Ascending aorta (tissue), 2 donors: Measurements from ENCODE around the gene RSRC1. TPM values are rescaled to one million over a fixed set of nuclear protein-coding genes. Genes with fewer than 3 reads are reported as not detected.

Experiments
- DNase-seq, 2 donors: peaks; one replicate each; pipeline ENCODE4 v3.0.0-alpha.2; 2019; ENCODE audit warnings: low spot score in 2 of 2
- H3K27ac ChIP-seq, 2 donors: fragments of 200-600 bp; sonication (generic); one replicate each; pipeline ENCODE4 v1.5.1; 2016 to 2017; ENCODE audit warnings: mild to moderate bottlenecking in 1 of 2
- H3K27me3 ChIP-seq: fragments of 200-600 bp; sonication (generic); one replicate; pipeline ENCODE4 v1.5.1; 2017
- H3K36me3 ChIP-seq, 2 donors: fragments of 200-600 bp; sonication (generic); one replicate each; pipeline ENCODE4 v1.5.1; 2016
- H3K4me1 ChIP-seq, 2 donors: fragments of 200-600 bp; sonication (generic); one replicate each; pipeline ENCODE4 v1.5.1; 2016 to 2017; ENCODE audit warnings: mild to moderate bottlenecking in 1 of 2
- H3K4me3 ChIP-seq, 2 donors: fragments of 200-600 bp; sonication (generic); one replicate each; pipeline ENCODE4 v1.5.1; 2016 to 2017; ENCODE audit warnings: mild to moderate bottlenecking in 1 of 2
- H3K9me3 ChIP-seq, 2 donors: fragments of 200-600 bp; sonication (generic); one replicate each; pipeline ENCODE4 v1.5.1; 2016
- CTCF ChIP-seq, 3 experiments: fragments of 200-600 bp in 2 of 3; fragments of 450-650 bp in 1 of 3; sonication (generic) in 2 of 3; IDR thresholded peaks; one replicate each; pipeline ENCODE4 v1.5.1; 2016 to 2019; ENCODE audit warnings: antibody characterized with exemption in 3 of 3, mild to moderate bottlenecking in 1 of 3, moderate library complexity in 1 of 3
- intact Hi-C: fragments of 100-400 bp; cut with DNase I; formaldehyde crosslinking; loops from one replicate; pipeline ENCODE4 v1.15.1; 2023
- total RNA-seq: library from RNA; depleted of rRNA; stranded (reverse); fragments of >200 nt; gene quantifications from one replicate; pipeline ENCODE4 v1.1.0, GENCODE V29; 2016

Gene RSRC1
- total RNA-seq, 1 donor from 2014 or later: 28.0 TPM

- TF ChIP-seq CTCF (IDR thresholded peaks at IDR 0.05): no peak
These were observed 345.5 kb downstream of the RSRC1 start for GRCh38 chr3:158455406-158455805.

GRCh38 chr3:158456114-158456513 is 346.2 kb downstream of the RSRC1 start:
- H3K4me1 ChIP-seq: no peaks in the 10 kb centered on the region
- H3K27me3 ChIP-seq: no peaks in the 10 kb centered on the region
- DNase-seq: no peak
- H3K36me3 ChIP-seq: no peaks in the 10 kb centered on the region
- no peak for TF ChIP-seq CTCF (IDR thresholded peaks at IDR 0.05)
- H3K9me3 ChIP-seq: no peaks in the 10 kb centered on the region
- H3K4me3 ChIP-seq: no peak overlapping the region
- no peak overlapping the region for H3K27ac ChIP-seq
- intact Hi-C loops: no loop called here

More at GRCh38 chr3:158455406-158455805, 345.5 kb downstream of the RSRC1 start:
- no peak overlapping the region for H3K27ac ChIP-seq
- no peaks in the 10 kb centered on the region for H3K4me1 ChIP-seq
- no peak for DNase-seq
- H3K9me3 ChIP-seq: no peaks in the 10 kb centered on the region
- no peak overlapping the region for H3K4me3 ChIP-seq
- no peaks in the 10 kb centered on the region for H3K27me3 ChIP-seq
- no peaks in the 10 kb centered on the region for H3K36me3 ChIP-seq
- intact Hi-C loops: no loop called here

GRCh38 chr3:158458464-158458863 is 348.6 kb downstream of the RSRC1 start:
- Histone ChIP-seq H3K4me1 (no peaks in the 10 kb centered on the region), H3K27me3 (no peaks in the 10 kb centered on the region), H3K4me3 (no peak overlapping the region), H3K36me3 (no peaks in the 10 kb centered on the region), H3K27ac (no peak overlapping the region), H3K9me3 (no peaks in the 10 kb centered on the region)
- no peak for DNase-seq
- no peak for TF ChIP-seq CTCF (IDR thresholded peaks at IDR 0.05)
- intact Hi-C loops: no loop called here

- H3K9me3 ChIP-seq: no peaks in the 10 kb centered on the region
- no peak for TF ChIP-seq CTCF (IDR thresholded peaks at IDR 0.05)
- no peaks in the 10 kb centered on the region for H3K27me3 ChIP-seq
- no peaks in the 10 kb centered on the region for H3K36me3 ChIP-seq
- H3K4me1 ChIP-seq: no peaks in the 10 kb centered on the region
- no peak overlapping the region for H3K4me3 ChIP-seq
- no peak for DNase-seq
- intact Hi-C loops: no loop called here
- H3K27ac ChIP-seq: no peak overlapping the region
These were observed 351.0 kb downstream of the RSRC1 start for GRCh38 chr3:158460926-158461325.

- Histone ChIP-seq H3K4me3 (no peak overlapping the region), H3K27ac (no peak overlapping the region), H3K4me1 (no peaks in the 10 kb centered on the region), H3K36me3 (no peaks in the 10 kb centered on the region), H3K9me3 (no peaks in the 10 kb centered on the region), H3K27me3 (no peaks in the 10 kb centered on the region)
- TF ChIP-seq CTCF (IDR thresholded peaks at IDR 0.05): no peak
- DNase-seq: no peak
- intact Hi-C loops: no loop called here
These were observed 353.7 kb downstream of the RSRC1 start for GRCh38 chr3:158463556-158463955.

GRCh38 chr3:158465074-158465473 is 355.2 kb downstream of the RSRC1 start:
- DNase-seq: no peak
- Histone ChIP-seq H3K27me3 (no peaks in the 10 kb centered on the region), H3K4me3 (no peak overlapping the region), H3K27ac (no peak overlapping the region), H3K9me3 (no peaks in the 10 kb centered on the region), H3K36me3 (no peaks in the 10 kb centered on the region), H3K4me1 (no peaks in the 10 kb centered on the region)
- intact Hi-C loops: no loop called here
- no peak for TF ChIP-seq CTCF (IDR thresholded peaks at IDR 0.05)
